ENCODE results near the gene GPR157.
"Not testable (repeated sequence)": the region's sequence is repeated elsewhere in the genome, so short reads cannot be mapped to it uniquely, and the experiment has no call there.

GPR157 gene

GRCh38 chr1:9146156-9146555 lies 17.3 kb upstream of the GPR157 start:
- no peak for DNase-seq (ENCODE audit: low read depth in 2 of 2)

- no peak for DNase-seq (ENCODE audit: low read depth in 2 of 2)
Measured at GRCh38 chr1:9145714-9146113, 16.8 kb upstream of the GPR157 start.

GRCh38 chr1:9145021-9145668 lies 16.2 kb upstream of the GPR157 start:
- no peak for DNase-seq (ENCODE audit: low read depth in 2 of 2)

- DNase-seq (ENCODE audit: low read depth in 2 of 2) = not testable (repeated sequence)
Measured at GRCh38 chr1:9144494-9144893, 15.6 kb upstream of the GPR157 start.

GRCh38 chr1:9143250-9143649 lies 14.3 kb upstream of the GPR157 start:
- DNase-seq (ENCODE audit: low read depth in 2 of 2) = no peak

GRCh38 chr1:9139930-9140329 lies 11.0 kb upstream of the GPR157 start:
- no peak for DNase-seq (ENCODE audit: low read depth in 2 of 2)

GRCh38 chr1:9136932-9137331 lies 8.0 kb upstream of the GPR157 start:
- DNase-seq (ENCODE audit: low read depth in 2 of 2) = no peak

GRCh38 chr1:9135073-9135836 lies 6.4 kb upstream of the GPR157 start:
- no peak for DNase-seq (ENCODE audit: low read depth in 2 of 2)

- DNase-seq (ENCODE audit: low read depth in 2 of 2) = no peak
Measured at GRCh38 chr1:9133870-9134585, 5.1 kb upstream of the GPR157 start.

GRCh38 chr1:9129266-9130041 lies 552 bp upstream of the GPR157 start:
- DNase-seq (ENCODE audit: low read depth in 2 of 2) = peak; percentile 69 to 71

GRCh38 chr1:9128166-9128519 lies 759 bp downstream of the GPR157 start:
- DNase-seq (ENCODE audit: low read depth in 2 of 2) = no peak

- no peak for DNase-seq (ENCODE audit: low read depth in 2 of 2)
Measured at GRCh38 chr1:9127395-9128165, 1.3 kb downstream of the GPR157 start.

- no peak for DNase-seq (ENCODE audit: low read depth in 2 of 2)
Measured at GRCh38 chr1:9126511-9126910, 2.4 kb downstream of the GPR157 start.

GRCh38 chr1:9125847-9126246 lies 3.1 kb downstream of the GPR157 start:
- not testable (repeated sequence) for DNase-seq (ENCODE audit: low read depth in 2 of 2)

- no peak for DNase-seq (ENCODE audit: low read depth in 2 of 2)
Measured at GRCh38 chr1:9125325-9125724, 3.6 kb downstream of the GPR157 start.

GRCh38 chr1:9124389-9124788 lies 4.5 kb downstream of the GPR157 start:
- DNase-seq (ENCODE audit: low read depth in 2 of 2) = not testable (repeated sequence)

- DNase-seq (ENCODE audit: low read depth in 2 of 2) = not testable (repeated sequence)
Measured at GRCh38 chr1:9123665-9124064, 5.2 kb downstream of the GPR157 start.

GRCh38 chr1:9121496-9122409 lies 7.1 kb downstream of the GPR157 start:
- DNase-seq (ENCODE audit: low read depth in 2 of 2) = no peak

- DNase-seq (ENCODE audit: low read depth in 2 of 2) = no peak
Measured at GRCh38 chr1:9120312-9120958, 8.5 kb downstream of the GPR157 start.

GRCh38 chr1:9119745-9120144 lies 9.2 kb downstream of the GPR157 start:
- no peak for DNase-seq (ENCODE audit: low read depth in 2 of 2)
